HL-60 (cell line): ENCODE results near the gene PPP5C.

ENCODE experiments used
- CTCF ChIP-seq: IDR thresholded peaks from one replicate; pipeline ENCODE4 v1.5.1; 2011; ENCODE audit warnings: low read length, control low read depth, inconsistent platforms; ENCODE audit not compliant: insufficient read depth
- GABPA ChIP-seq: IDR thresholded peaks from 2 replicates; pipeline ENCODE4 v1.6.1; 2012; ENCODE audit warnings: low read depth
- POLR2AphosphoS5 ChIP-seq: IDR thresholded peaks from 2 replicates; pipeline ENCODE4 v1.6.1; 2012; ENCODE audit warnings: low read depth
- TF ChIP-seq, protein P1 (sequence below): IDR thresholded peaks from 2 replicates; pipeline ENCODE4 v1.6.1; 2012; ENCODE audit warnings: low read depth; ENCODE audit not compliant: insufficient replicate concordance

DNA sequence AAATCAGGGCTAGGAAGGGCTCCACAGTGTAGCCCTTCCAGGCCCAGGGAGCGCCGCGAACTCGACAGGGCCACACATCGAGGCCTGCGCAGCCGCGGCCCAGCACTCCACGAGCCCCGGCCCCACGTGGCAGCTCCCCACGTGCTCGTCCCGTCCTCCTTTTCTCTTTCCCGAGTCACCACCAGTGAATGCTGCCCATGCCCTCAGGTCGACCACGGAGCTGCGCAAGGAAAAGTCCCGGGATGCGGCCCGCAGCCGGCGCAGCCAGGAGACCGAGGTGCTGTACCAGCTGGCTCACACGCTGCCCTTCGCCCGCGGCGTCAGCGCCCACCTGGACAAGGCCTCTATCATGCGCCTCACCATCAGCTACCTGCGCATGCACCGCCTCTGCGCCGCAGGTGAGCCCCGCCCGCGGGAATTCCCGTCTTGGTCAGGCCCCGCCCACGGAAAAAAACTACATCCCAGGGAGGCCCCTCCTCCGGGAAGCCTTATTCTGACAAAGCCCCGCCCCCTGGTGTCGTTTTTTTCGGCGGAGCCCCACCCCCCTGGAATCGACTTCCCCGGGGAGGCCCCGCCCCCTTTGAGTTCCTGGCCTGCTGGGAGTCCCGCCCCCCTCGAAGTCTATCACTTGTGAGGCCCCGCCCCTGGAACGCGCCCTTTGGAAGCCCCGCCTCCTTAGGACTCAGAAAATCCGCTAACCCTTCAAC is 43.0 kb upstream of the PPP5C start:
- TF ChIP-seq CTCF: no peak
- TF ChIP-seq, protein P1, sequence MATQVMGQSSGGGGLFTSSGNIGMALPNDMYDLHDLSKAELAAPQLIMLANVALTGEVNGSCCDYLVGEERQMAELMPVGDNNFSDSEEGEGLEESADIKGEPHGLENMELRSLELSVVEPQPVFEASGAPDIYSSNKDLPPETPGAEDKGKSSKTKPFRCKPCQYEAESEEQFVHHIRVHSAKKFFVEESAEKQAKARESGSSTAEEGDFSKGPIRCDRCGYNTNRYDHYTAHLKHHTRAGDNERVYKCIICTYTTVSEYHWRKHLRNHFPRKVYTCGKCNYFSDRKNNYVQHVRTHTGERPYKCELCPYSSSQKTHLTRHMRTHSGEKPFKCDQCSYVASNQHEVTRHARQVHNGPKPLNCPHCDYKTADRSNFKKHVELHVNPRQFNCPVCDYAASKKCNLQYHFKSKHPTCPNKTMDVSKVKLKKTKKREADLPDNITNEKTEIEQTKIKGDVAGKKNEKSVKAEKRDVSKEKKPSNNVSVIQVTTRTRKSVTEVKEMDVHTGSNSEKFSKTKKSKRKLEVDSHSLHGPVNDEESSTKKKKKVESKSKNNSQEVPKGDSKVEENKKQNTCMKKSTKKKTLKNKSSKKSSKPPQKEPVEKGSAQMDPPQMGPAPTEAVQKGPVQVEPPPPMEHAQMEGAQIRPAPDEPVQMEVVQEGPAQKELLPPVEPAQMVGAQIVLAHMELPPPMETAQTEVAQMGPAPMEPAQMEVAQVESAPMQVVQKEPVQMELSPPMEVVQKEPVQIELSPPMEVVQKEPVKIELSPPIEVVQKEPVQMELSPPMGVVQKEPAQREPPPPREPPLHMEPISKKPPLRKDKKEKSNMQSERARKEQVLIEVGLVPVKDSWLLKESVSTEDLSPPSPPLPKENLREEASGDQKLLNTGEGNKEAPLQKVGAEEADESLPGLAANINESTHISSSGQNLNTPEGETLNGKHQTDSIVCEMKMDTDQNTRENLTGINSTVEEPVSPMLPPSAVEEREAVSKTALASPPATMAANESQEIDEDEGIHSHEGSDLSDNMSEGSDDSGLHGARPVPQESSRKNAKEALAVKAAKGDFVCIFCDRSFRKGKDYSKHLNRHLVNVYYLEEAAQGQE: no peak
- no peak for TF ChIP-seq GABPA
- no peak for TF ChIP-seq POLR2AphosphoS5
